Neural cell (in vitro differentiated cells): ENCODE measurements around the gene NINJ1. TPM values are rescaled to one million over a fixed set of nuclear protein-coding genes. Genes with fewer than 3 reads are reported as not detected.

ENCODE experiments used
- H2AFZ ChIP-seq: fragments of 200-600, 300-800 bp; sonication (generic), shearing (Covaris generic); 2 replicates; pipeline ENCODE4 v1.6.0; 2014; ENCODE audit warnings: low read depth, mild to moderate bottlenecking, antibody characterized with exemption, low read length, moderate library complexity
- H3F3A ChIP-seq: fragments of 200-600 bp; shearing (Covaris generic); 2 replicates; pipeline ENCODE4 v1.6.1; 2016; ENCODE audit warnings: mild to moderate bottlenecking, moderate library complexity, mixed read lengths, antibody characterized with exemption, low read length; ENCODE audit not compliant: insufficient read depth, poor library complexity, severe bottlenecking
- H3K27ac ChIP-seq: fragments of 200-600, 300-800 bp; sonication (generic), shearing (Covaris generic); 2 replicates; pipeline ENCODE4 v1.5.1; 2014; ENCODE audit warnings: mild to moderate bottlenecking, low read length, moderate library complexity
- H3K27me3 ChIP-seq: fragments of 300-800, 200-600 bp; sonication (generic), shearing (Covaris generic); 2 replicates; pipeline ENCODE4 v1.6.0; 2014; ENCODE audit warnings: mild to moderate bottlenecking, low read depth, low read length, moderate library complexity; ENCODE audit not compliant: insufficient read depth
- H3K36me3 ChIP-seq: fragments of 300-800, 200-600 bp; sonication (generic), shearing (Covaris generic); 2 replicates; pipeline ENCODE4 v1.5.1; 2014; ENCODE audit warnings: mild to moderate bottlenecking, antibody characterized with exemption, low read length, moderate library complexity; ENCODE audit not compliant: insufficient read depth
- H3K4me2 ChIP-seq: fragments of 300-800, 200-600 bp; sonication (generic), shearing (Covaris generic); 2 replicates; pipeline ENCODE4 v1.6.0; 2014; ENCODE audit warnings: mild to moderate bottlenecking, low read length
- H3K4me3 ChIP-seq: fragments of 300-800, 200-600 bp; sonication (generic), shearing (Covaris generic); 2 replicates; pipeline ENCODE4 v1.5.1; 2014; ENCODE audit warnings: mild to moderate bottlenecking, low read length, moderate library complexity
- H3K79me2 ChIP-seq: fragments of 200-600 bp; shearing (Covaris generic); replicated peaks from 2 replicates; pipeline ENCODE4 v1.6.0; 2014; ENCODE audit warnings: mild to moderate bottlenecking, low read length, moderate library complexity; ENCODE audit not compliant: insufficient read depth
- H3K9ac ChIP-seq: fragments of 300-800, 200-600 bp; sonication (generic), shearing (Covaris generic); 2 replicates; pipeline ENCODE4 v1.6.1; 2016; ENCODE audit warnings: mild to moderate bottlenecking, low read length, mixed read lengths
- H3K9me2 ChIP-seq: fragments of 200-600 bp; shearing (Covaris generic); 2 replicates; pipeline ENCODE4 v1.6.1; 2016; ENCODE audit warnings: mild to moderate bottlenecking, low read length, mixed read lengths; ENCODE audit not compliant: insufficient read depth
- H3K9me3 ChIP-seq: fragments of 200-600, 300-800 bp; sonication (generic), shearing (Covaris generic); 2 replicates; pipeline ENCODE4 v1.6.1; 2016; ENCODE audit warnings: mild to moderate bottlenecking, mixed run types, low read length, moderate library complexity, mixed read lengths
- H4K20me1 ChIP-seq: fragments of 200-600 bp; shearing (Covaris generic); 2 replicates; pipeline ENCODE4 v1.6.1; 2016; ENCODE audit warnings: mild to moderate bottlenecking, mixed run types; ENCODE audit not compliant: insufficient read depth
- CTCF ChIP-seq: fragments of 450-650 bp; IDR thresholded peaks from 2 replicates; pipeline ENCODE4 v1.5.1; 2014; ENCODE audit warnings: antibody characterized with exemption, mild to moderate bottlenecking, moderate library complexity; ENCODE audit not compliant: poor library complexity, severe bottlenecking
- EP300 ChIP-seq: fragments of 450-650 bp; conservative IDR thresholded peaks from 2 replicates; pipeline ENCODE4 v1.6.1; 2014; ENCODE audit warnings: antibody characterized with exemption, mild to moderate bottlenecking, moderate library complexity; ENCODE audit not compliant: poor library complexity, severe bottlenecking
- EZH2 ChIP-seq: fragments of 200-600, 300-800 bp; shearing (Covaris generic), sonication (generic); IDR thresholded peaks from 2 replicates; pipeline ENCODE4 v1.6.1; 2014; ENCODE audit warnings: antibody characterized with exemption, low read length, borderline replicate concordance, mild to moderate bottlenecking; ENCODE audit not compliant: insufficient read depth, poor library complexity, severe bottlenecking
- MXI1 ChIP-seq: fragments of 450-650 bp; conservative IDR thresholded peaks from 2 replicates; pipeline ENCODE4 v1.6.1; 2014; ENCODE audit warnings: antibody characterized with exemption, mild to moderate bottlenecking; ENCODE audit not compliant: poor library complexity, severe bottlenecking
- POLR2AphosphoS5 ChIP-seq: IDR thresholded peaks from 2 replicates; pipeline ENCODE4 v1.6.1; 2012
- RAD21 ChIP-seq: fragments of 450-650 bp; conservative IDR thresholded peaks from 2 replicates; pipeline ENCODE4 v1.6.1; 2014; ENCODE audit warnings: antibody characterized with exemption, mild to moderate bottlenecking, moderate library complexity
- REST ChIP-seq: IDR thresholded peaks from 2 replicates; pipeline ENCODE4 v1.6.1; 2012; ENCODE audit warnings: borderline replicate concordance
- SMC3 ChIP-seq: fragments of 450-650 bp; conservative IDR thresholded peaks from 2 replicates; pipeline ENCODE4 v1.6.1; 2014; ENCODE audit warnings: antibody characterized with exemption, mild to moderate bottlenecking, moderate library complexity; ENCODE audit not compliant: poor library complexity
- TAF1 ChIP-seq: IDR thresholded peaks from 2 replicates; pipeline ENCODE4 v1.6.1; 2012; ENCODE audit warnings: low read depth
- polyA plus RNA-seq: library from polyadenylated mRNA; depleted of rRNA; stranded (reverse); fragments of >200 nt; gene quantifications from 2 replicates; pipeline ENCODE4 v1.2.3, GENCODE V29; 2014

The NINJ1 gene
- polyA plus RNA-seq, 1 donor from 2014 or later: 2.7 TPM

- Histone ChIP-seq H3K9ac (no peak overlapping the region), H3K9me3 (no peaks in the 10 kb centered on the region), H4K20me1 (no peaks in the 10 kb centered on the region), H3K27ac (no peak overlapping the region), H3F3A (no peaks in the 10 kb centered on the region), H3K36me3 (no peaks in the 10 kb centered on the region), H3K79me2 (no peaks in the 10 kb centered on the region), H3K4me3 (no peak overlapping the region), H3K4me2 (no peak overlapping the region), H2AFZ (no peak overlapping the region), H3K9me2 (no peaks in the 10 kb centered on the region), H3K27me3 (no peaks in the 10 kb centered on the region)
- no peak for TF ChIP-seq TAF1
- no peak for TF ChIP-seq EP300
- no peak for TF ChIP-seq EZH2
- TF ChIP-seq MXI1: no peak
- no peak for TF ChIP-seq REST
- TF ChIP-seq SMC3: no peak
- TF ChIP-seq POLR2AphosphoS5: no peak
- TF ChIP-seq CTCF: no peak
- TF ChIP-seq RAD21: no peak
These were observed 57.3 kb downstream of the NINJ1 start for GRCh38 chr9:93076792-93077128.

GRCh38 chr9:93076101-93076791 is 57.8 kb downstream of the NINJ1 start:
- no peak overlapping the region for H3K4me2 ChIP-seq
- H3K9me2 ChIP-seq: no peaks in the 10 kb centered on the region
- no peaks in the 10 kb centered on the region for H3F3A ChIP-seq
- no peaks in the 10 kb centered on the region for H3K27me3 ChIP-seq
- no peak overlapping the region for H3K4me3 ChIP-seq
- no peak overlapping the region for H3K27ac ChIP-seq
- no peaks in the 10 kb centered on the region for H3K9me3 ChIP-seq
- no peak overlapping the region for H3K9ac ChIP-seq
- H4K20me1 ChIP-seq: no peaks in the 10 kb centered on the region
- H3K79me2 ChIP-seq: no peaks in the 10 kb centered on the region
- H3K36me3 ChIP-seq: no peaks in the 10 kb centered on the region
- TF ChIP-seq EP300: no peak
- TF ChIP-seq POLR2AphosphoS5: no peak
- no peak for TF ChIP-seq TAF1
- no peak for TF ChIP-seq RAD21
- no peak for TF ChIP-seq CTCF
- no peak overlapping the region for H2AFZ ChIP-seq
